RPMI7951 (cell line): ENCODE results near the gene LOC128125822. TPM values are rescaled to one million over a fixed set of nuclear protein-coding genes. Genes with fewer than 3 reads are reported as not detected.
A peak's percentile ranks its signal among the peaks of the same experiment; 100 is the strongest.
"Not testable (repeated sequence)": the region's sequence is repeated elsewhere in the genome, so short reads cannot be mapped to it uniquely, and the experiment has no call there.

ENCODE experiments used
- DNase-seq: peaks from one replicate; pipeline ENCODE4 v3.0.0-alpha.2; 2012; ENCODE audit warnings: low read depth
- total RNA-seq: library from RNA; depleted of rRNA; stranded (reverse); fragments of >200 nt; shearing (Covaris generic); gene quantifications from 2 replicates; pipeline ENCODE4 v1.2.3, GENCODE V29; 2014; rRNA removed

LOC128125822 gene

GRCh38 chr6:63582579-63583231 lies 10.4 kb downstream of the LOC128125822 start:
- DNase-seq: no peak

GRCh38 chr6:63584125-63584514 lies 11.8 kb downstream of the LOC128125822 start:
- no peak for DNase-seq

- no peak for DNase-seq
Measured at GRCh38 chr6:63584566-63584965, 12.3 kb downstream of the LOC128125822 start.

GRCh38 chr6:63585652-63586051 lies 13.4 kb downstream of the LOC128125822 start:
- not testable (repeated sequence) for DNase-seq

- DNase-seq: no peak
Measured at GRCh38 chr6:63589952-63590411, 17.7 kb downstream of the LOC128125822 start.

GRCh38 chr6:63592886-63593285 lies 20.6 kb downstream of the LOC128125822 start:
- no peak for DNase-seq

- DNase-seq: no peak
Measured at GRCh38 chr6:63597141-63598048, 25.1 kb downstream of the LOC128125822 start.

- DNase-seq: peak; percentile 58
Measured at GRCh38 chr6:63598049-63599036, 26.1 kb downstream of the LOC128125822 start.

GRCh38 chr6:63599243-63599642 lies 27.0 kb downstream of the LOC128125822 start:
- no peak for DNase-seq

- no peak for DNase-seq
Measured at GRCh38 chr6:63600136-63600535, 27.9 kb downstream of the LOC128125822 start.

GRCh38 chr6:63609231-63609630 lies 37.0 kb downstream of the LOC128125822 start:
- DNase-seq: no peak

- DNase-seq: no peak
Measured at GRCh38 chr6:63610944-63611343, 38.7 kb downstream of the LOC128125822 start.

- DNase-seq: no peak
Measured at GRCh38 chr6:63611560-63611959, 39.3 kb downstream of the LOC128125822 start.

- no peak for DNase-seq
Measured at GRCh38 chr6:63615590-63615989, 43.3 kb downstream of the LOC128125822 start.

Other genes starting within 250 kb of the LOC128125822 start
- 10.1 and 15.1 TPM in 2 replicates for gene PTP4A1, start within 50 bp of the LOC128125822 start, total RNA-seq
- 28.9 and 35.7 TPM in 2 replicates for gene PHF3, start 63.3 kb downstream of the LOC128125822 start, total RNA-seq